Hair follicle dermal papilla cell (primary cell): ENCODE data around the gene FUT9. TPM values are rescaled to one million over a fixed set of nuclear protein-coding genes. Genes with fewer than 3 reads are reported as not detected.

Experiments
- total RNA-seq: library from RNA; depleted of rRNA; stranded (reverse); fragments of >200 nt; gene quantifications from 2 replicates; pipeline ENCODE4 v1.2.3, GENCODE V29; 2012

Gene FUT9
- total RNA-seq: not detected in 2 replicates

DNA sequence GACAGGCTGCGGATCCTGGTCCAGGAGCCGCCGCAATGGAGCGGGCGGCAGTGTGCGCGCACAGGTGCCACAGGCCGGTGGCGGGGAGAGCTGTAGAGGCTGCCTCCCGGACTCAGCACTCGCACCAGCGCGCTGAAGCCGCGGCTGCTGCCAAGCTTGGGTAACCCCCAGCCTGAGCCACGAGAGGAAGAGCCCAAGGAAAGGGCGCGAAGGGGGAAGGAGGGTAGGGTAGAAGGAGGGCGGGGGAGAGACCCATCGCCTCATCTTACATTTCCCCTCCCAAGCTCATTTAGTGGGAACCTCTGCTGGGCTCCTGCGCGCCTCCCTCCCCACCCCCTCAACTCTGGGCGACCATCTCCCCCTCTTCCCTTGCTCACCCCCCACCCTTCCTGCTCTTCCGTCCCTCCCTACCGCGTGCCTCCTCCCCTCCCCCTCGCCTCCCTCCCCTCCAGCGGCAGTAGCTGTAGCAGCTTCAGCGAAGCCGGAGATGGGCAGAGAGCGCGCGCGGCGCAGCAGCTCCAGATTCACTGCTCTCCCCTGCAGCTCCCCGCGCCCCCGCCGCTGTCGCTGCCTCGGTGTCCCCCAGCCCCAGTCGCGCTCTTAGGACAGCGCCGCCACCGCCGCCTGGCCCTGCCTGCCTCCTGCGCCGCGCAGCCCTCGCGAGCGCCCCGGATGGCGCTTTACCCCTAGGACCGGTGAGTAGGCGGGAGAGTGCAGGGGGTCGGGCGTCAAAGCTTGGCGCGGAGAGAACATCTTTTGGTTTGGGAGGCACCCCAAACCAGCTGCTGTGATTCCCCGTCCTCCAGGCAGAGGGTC is at the start of gene FUT9:
Gene FUT9 (plus strand): TSS at position 457 of the 816 bp plus-strand sequence. CDS start 187,182 bp downstream, outside the sequence.

